GM23338 (cell line): ENCODE data around the gene KAZALD1. TPM values are rescaled to one million over a fixed set of nuclear protein-coding genes. Genes with fewer than 3 reads are reported as not detected.

Experiments used
- ATAC-seq: fragments of 200-7000 bp; cut with Tn5 transposase; 3 replicates; pipeline ENCODE4 v1.9.1; 2020
- DNase-seq: peaks from one replicate; pipeline ENCODE4 v3.0.0-alpha.2; 2015; ENCODE audit warnings: low spot score
- H2AFZ ChIP-seq: fragments of 200-600 bp; sonication (generic); 2 replicates; pipeline ENCODE4 v1.8.0; 2016; ENCODE audit warnings: antibody characterized with exemption, mild to moderate bottlenecking, moderate library complexity
- H3F3A ChIP-seq: fragments of 200-600 bp; sonication (generic); replicated peaks from 2 replicates; pipeline ENCODE4 v1.8.0; 2017; ENCODE audit warnings: antibody characterized with exemption, mixed run types, low read depth
- H3K27ac ChIP-seq: fragments of 200-600 bp; sonication (generic); 2 replicates; pipeline ENCODE4 v1.6.1; 2016; ENCODE audit warnings: low read depth
- H3K27me3 ChIP-seq: fragments of 200-600 bp; sonication (generic); 2 replicates; pipeline ENCODE4 v1.8.0; 2016; ENCODE audit warnings: mild to moderate bottlenecking, mixed run types, moderate library complexity; ENCODE audit not compliant: insufficient read depth
- H3K36me3 ChIP-seq: fragments of 200-600 bp; sonication (generic); 2 replicates; pipeline ENCODE4 v1.8.0; 2016; ENCODE audit warnings: mild to moderate bottlenecking; ENCODE audit not compliant: insufficient read depth
- H3K4me1 ChIP-seq: fragments of 200-600 bp; sonication (generic); 2 replicates; pipeline ENCODE4 v1.8.0; 2016; ENCODE audit warnings: mild to moderate bottlenecking, moderate library complexity; ENCODE audit not compliant: insufficient read depth
- H3K4me2 ChIP-seq: fragments of 200-600 bp; sonication (generic); 2 replicates; pipeline ENCODE4 v1.7.1; 2017; ENCODE audit warnings: mixed run types
- H3K4me3 ChIP-seq: fragments of 200-600 bp; sonication (generic); 2 replicates; pipeline ENCODE4 v1.6.1; 2016; ENCODE audit warnings: mixed run types
- H3K79me2 ChIP-seq: fragments of 200-600 bp; sonication (generic); replicated peaks from 2 replicates; pipeline ENCODE4 v1.8.0; 2017; ENCODE audit warnings: mild to moderate bottlenecking; ENCODE audit not compliant: insufficient read depth
- H3K9me2 ChIP-seq: fragments of 200-600 bp; sonication (generic); 2 replicates; pipeline ENCODE4 v1.8.0; 2017; ENCODE audit not compliant: insufficient read depth
- H4K20me1 ChIP-seq: fragments of 200-600 bp; sonication (generic); replicated peaks from 2 replicates; pipeline ENCODE4 v1.8.0; 2017; ENCODE audit warnings: mild to moderate bottlenecking; ENCODE audit not compliant: insufficient read depth
- H3K27ac Mint-ChIP-seq: 2 replicates; pipeline ENCODE4 v1.8.0; 2020; ENCODE audit warnings: inconsistent platforms, mild to moderate bottlenecking, moderate library complexity, mixed read lengths
- H3K27me3 Mint-ChIP-seq: 3 replicates; pipeline ENCODE4 v1.8.0; 2022; ENCODE audit warnings: low read depth, mild to moderate bottlenecking, moderate library complexity, mixed read lengths, inconsistent platforms; ENCODE audit not compliant: insufficient read depth, poor library complexity
- H3K36me3 Mint-ChIP-seq: 3 replicates; pipeline ENCODE4 v1.8.0; 2021; ENCODE audit warnings: low read depth, mild to moderate bottlenecking, inconsistent platforms, moderate library complexity, mixed read lengths
- H3K4me1 Mint-ChIP-seq: 3 replicates; pipeline ENCODE4 v1.8.0; 2020; ENCODE audit warnings: mild to moderate bottlenecking, inconsistent platforms, mixed read lengths
- H3K4me3 Mint-ChIP-seq: 3 replicates; pipeline ENCODE4 v1.8.0; 2021; ENCODE audit warnings: moderate library complexity, mild to moderate bottlenecking, inconsistent platforms, mixed read lengths
- H3K9me3 Mint-ChIP-seq: 3 replicates; pipeline ENCODE4 v1.8.0; 2020; ENCODE audit warnings: moderate library complexity, mild to moderate bottlenecking, inconsistent platforms, mixed read lengths
- EZH2 ChIP-seq: fragments of 200-600 bp; sonication (generic); IDR thresholded peaks from one replicate; pipeline ENCODE4 v1.8.0; 2017; ENCODE audit warnings: antibody characterized with exemption, mild to moderate bottlenecking, low read depth; ENCODE audit not compliant: unreplicated experiment
- EZH2phosphoT487 ChIP-seq: fragments of 200-600 bp; sonication (generic); IDR thresholded peaks from one replicate; pipeline ENCODE4 v1.8.1; 2018; ENCODE audit warnings: antibody characterized with exemption; ENCODE audit not compliant: unreplicated experiment
- NANOG ChIP-seq: IDR thresholded peaks from 2 replicates; pipeline ENCODE4 v1.6.1; 2016; ENCODE audit warnings: antibody characterized with exemption, borderline replicate concordance
- STAT1 ChIP-seq: IDR thresholded peaks from one replicate; pipeline ENCODE4 v1.6.1; 2016; ENCODE audit warnings: antibody characterized with exemption; ENCODE audit not compliant: unreplicated experiment
- ZNF114 ChIP-seq: fragments of 250-450 bp; sonication (Bioruptor Pico); IDR thresholded peaks from 2 replicates; pipeline ENCODE4 v1.5.0; 2020; ENCODE audit warnings: mild to moderate bottlenecking, moderate library complexity
- polyA plus RNA-seq: library from polyadenylated mRNA; unstranded; fragments of >200 nt; fragmentation: Nextera tagmentation; extraction: Ambion mirVana; gene quantifications from 2 replicates; pipeline ENCODE4 v1.2.1, GENCODE V29; 2016
- total RNA-seq: library from RNA; depleted of rRNA; stranded (reverse); fragments of >200 nt; shearing (Covaris generic); gene quantifications from 2 replicates; pipeline ENCODE4 v1.2.3, GENCODE V29; 2014
- TF ChIP-seq, protein P1 (sequence below), 2 experiments: fragments of 200-600 bp in 1 of 2; sonication (generic) in 1 of 2; conservative IDR thresholded peaks; 2 replicates each; pipeline versions ENCODE4 v1.5.1 to v1.6.1; 2016 to 2017; ENCODE audit warnings: antibody characterized with exemption in 2 of 2, low read depth in 2 of 2, mild to moderate bottlenecking in 2 of 2, moderate library complexity in 1 of 2
- TF ChIP-seq, protein P2 (sequence below): IDR thresholded peaks from one replicate; pipeline ENCODE4 v1.6.1; 2018; ENCODE audit warnings: antibody characterized with exemption; ENCODE audit not compliant: unreplicated experiment

Gene KAZALD1
- total and polyA plus RNA-seq, 2 experiments from 2014 or later: 0.27 to 1.3 TPM

DNA sequence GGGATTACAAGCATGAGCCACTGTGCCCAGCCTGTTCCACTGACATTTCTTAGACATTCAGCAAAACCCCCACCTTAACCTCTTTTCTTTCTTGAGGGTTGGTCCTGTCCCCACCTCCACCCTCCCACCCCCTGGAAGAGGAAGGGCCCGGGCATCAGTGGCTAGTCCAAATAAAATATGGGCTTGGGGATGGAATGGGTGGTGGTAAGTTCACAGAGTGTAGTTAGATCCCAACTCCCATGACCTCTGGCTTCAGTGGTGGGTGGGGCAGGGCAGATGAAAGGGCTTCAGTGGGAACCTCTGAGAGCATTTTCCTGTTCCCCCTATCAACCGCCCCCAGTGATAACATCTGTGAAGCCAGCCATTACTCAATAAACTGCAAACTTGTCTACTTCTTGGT, 20.9 kb upstream of the KAZALD1 start (continued):
- TF ChIP-seq, protein P1, sequence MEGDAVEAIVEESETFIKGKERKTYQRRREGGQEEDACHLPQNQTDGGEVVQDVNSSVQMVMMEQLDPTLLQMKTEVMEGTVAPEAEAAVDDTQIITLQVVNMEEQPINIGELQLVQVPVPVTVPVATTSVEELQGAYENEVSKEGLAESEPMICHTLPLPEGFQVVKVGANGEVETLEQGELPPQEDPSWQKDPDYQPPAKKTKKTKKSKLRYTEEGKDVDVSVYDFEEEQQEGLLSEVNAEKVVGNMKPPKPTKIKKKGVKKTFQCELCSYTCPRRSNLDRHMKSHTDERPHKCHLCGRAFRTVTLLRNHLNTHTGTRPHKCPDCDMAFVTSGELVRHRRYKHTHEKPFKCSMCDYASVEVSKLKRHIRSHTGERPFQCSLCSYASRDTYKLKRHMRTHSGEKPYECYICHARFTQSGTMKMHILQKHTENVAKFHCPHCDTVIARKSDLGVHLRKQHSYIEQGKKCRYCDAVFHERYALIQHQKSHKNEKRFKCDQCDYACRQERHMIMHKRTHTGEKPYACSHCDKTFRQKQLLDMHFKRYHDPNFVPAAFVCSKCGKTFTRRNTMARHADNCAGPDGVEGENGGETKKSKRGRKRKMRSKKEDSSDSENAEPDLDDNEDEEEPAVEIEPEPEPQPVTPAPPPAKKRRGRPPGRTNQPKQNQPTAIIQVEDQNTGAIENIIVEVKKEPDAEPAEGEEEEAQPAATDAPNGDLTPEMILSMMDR (conservative IDR thresholded peaks at IDR 0.05; ENCODE audit: low read depth in 2 of 2): no peak

DNA sequence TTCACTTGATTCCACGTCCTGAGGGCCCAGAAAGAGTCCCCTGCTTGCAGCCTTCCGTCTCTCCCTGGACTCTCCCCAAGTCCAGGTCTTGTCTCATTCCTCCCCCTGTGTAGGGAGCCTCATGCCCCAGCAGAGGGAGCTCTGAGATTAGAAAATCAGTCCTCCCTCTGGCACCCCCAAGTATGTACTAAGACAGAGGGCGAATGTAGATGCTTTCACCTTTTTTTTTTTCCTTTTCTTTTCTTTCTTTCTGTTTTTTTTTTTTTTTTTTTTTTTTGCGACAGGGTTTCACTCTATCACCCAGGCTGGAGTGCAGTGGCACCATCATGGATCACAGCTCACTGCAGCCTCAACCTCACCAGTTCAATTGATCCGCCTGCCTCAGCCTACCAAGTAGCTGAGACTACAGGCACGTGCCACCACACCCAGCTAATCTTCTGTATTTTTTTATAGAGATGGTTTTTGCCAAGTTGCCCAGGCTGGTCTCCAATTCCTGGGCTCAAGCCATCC, 20.5 kb upstream of the KAZALD1 start:
- H2AFZ ChIP-seq: no peak overlapping the region
- no peaks in the 10 kb centered on the region for H3K9me3 Mint-ChIP-seq
- ATAC-seq (peak; percentile 81), DNase-seq (peak; percentile 90)
- H3K27ac Mint-ChIP-seq: no peak overlapping the region
- peaks cover 12% of the 10 kb centered on the region for H3K4me1 ChIP-seq
- TF ChIP-seq, protein P2, sequence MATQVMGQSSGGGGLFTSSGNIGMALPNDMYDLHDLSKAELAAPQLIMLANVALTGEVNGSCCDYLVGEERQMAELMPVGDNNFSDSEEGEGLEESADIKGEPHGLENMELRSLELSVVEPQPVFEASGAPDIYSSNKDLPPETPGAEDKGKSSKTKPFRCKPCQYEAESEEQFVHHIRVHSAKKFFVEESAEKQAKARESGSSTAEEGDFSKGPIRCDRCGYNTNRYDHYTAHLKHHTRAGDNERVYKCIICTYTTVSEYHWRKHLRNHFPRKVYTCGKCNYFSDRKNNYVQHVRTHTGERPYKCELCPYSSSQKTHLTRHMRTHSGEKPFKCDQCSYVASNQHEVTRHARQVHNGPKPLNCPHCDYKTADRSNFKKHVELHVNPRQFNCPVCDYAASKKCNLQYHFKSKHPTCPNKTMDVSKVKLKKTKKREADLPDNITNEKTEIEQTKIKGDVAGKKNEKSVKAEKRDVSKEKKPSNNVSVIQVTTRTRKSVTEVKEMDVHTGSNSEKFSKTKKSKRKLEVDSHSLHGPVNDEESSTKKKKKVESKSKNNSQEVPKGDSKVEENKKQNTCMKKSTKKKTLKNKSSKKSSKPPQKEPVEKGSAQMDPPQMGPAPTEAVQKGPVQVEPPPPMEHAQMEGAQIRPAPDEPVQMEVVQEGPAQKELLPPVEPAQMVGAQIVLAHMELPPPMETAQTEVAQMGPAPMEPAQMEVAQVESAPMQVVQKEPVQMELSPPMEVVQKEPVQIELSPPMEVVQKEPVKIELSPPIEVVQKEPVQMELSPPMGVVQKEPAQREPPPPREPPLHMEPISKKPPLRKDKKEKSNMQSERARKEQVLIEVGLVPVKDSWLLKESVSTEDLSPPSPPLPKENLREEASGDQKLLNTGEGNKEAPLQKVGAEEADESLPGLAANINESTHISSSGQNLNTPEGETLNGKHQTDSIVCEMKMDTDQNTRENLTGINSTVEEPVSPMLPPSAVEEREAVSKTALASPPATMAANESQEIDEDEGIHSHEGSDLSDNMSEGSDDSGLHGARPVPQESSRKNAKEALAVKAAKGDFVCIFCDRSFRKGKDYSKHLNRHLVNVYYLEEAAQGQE: no peak
- TF ChIP-seq ZNF114 (no peak), NANOG (no peak), EZH2phosphoT487 (no peak), EZH2 (peak; percentile 39), STAT1 (no peak)
- TF ChIP-seq, protein P1 (conservative IDR thresholded peaks at IDR 0.05; ENCODE audit: low read depth in 2 of 2): peak; percentile 89 to 93
- H3F3A ChIP-seq: 0 out of 2 replicates have a peak, but pooled peaks cover 6% of the 10 kb centered on the region
- H3K4me3 ChIP-seq: no peak overlapping the region
- peaks cover 19% of the 10 kb centered on the region for H3K4me1 Mint-ChIP-seq
- H3K27me3 Mint-ChIP-seq: peaks cover 51% of the 10 kb centered on the region
- 0 out of 2 replicates have a peak, but pooled peaks cover 6% of the 10 kb centered on the region for H4K20me1 ChIP-seq
- H3K4me2 ChIP-seq: no peak overlapping the region
- H3K36me3 Mint-ChIP-seq: no peaks in the 10 kb centered on the region
- H3K4me3 Mint-ChIP-seq: no peak overlapping the region
- peaks cover 50% of the 10 kb centered on the region for H3K27me3 ChIP-seq
- no peaks in the 10 kb centered on the region for H3K36me3 ChIP-seq
- no peak overlapping the region for H3K27ac ChIP-seq
- H3K9me2 ChIP-seq: no peaks in the 10 kb centered on the region
- no peaks in the 10 kb centered on the region for H3K79me2 ChIP-seq
